Retinal pigment epithelial cell (primary cell): Measurements from ENCODE around the gene EIF3K.

Source experiments
- DNase-seq: peaks from one replicate; pipeline ENCODE4 v3.0.0-alpha.2; 2010; ENCODE audit warnings: low read depth
- H3K4me3 ChIP-seq: 2 replicates; pipeline ENCODE4 v1.5.1; 2011; ENCODE audit warnings: mild to moderate bottlenecking, low read length, control low read depth, moderate library complexity
- CTCF ChIP-seq: conservative IDR thresholded peaks from 2 replicates; pipeline ENCODE4 v1.5.1; 2011; ENCODE audit warnings: low read depth, low read length, control low read depth, inconsistent platforms

The EIF3K gene

GRCh38 chr19:38606131-38606530 lies 12.9 kb upstream of the EIF3K start:
- DNase-seq: peak; percentile 93
- H3K4me3 ChIP-seq: no peak overlapping the region
- no peak for TF ChIP-seq CTCF

GRCh38 chr19:38614289-38614688 lies 4.7 kb upstream of the EIF3K start:
- TF ChIP-seq CTCF: no peak
- H3K4me3 ChIP-seq: no peak overlapping the region

GRCh38 chr19:38615007-38615581 lies 3.9 kb upstream of the EIF3K start:
- DNase-seq: no peak
- TF ChIP-seq CTCF: no peak
- H3K4me3 ChIP-seq: no peak overlapping the region

More at GRCh38 chr19:38614289-38614688, 4.7 kb upstream of the EIF3K start:
- DNase-seq: no peak

GRCh38 chr19:38616265-38616664 lies 2.7 kb upstream of the EIF3K start:
- DNase-seq: no peak
- TF ChIP-seq CTCF: no peak
- no peak overlapping the region for H3K4me3 ChIP-seq

- TF ChIP-seq CTCF: no peak
- DNase-seq: no peak
- H3K4me3 ChIP-seq: no peak overlapping the region
Observed at GRCh38 chr19:38617283-38617763, 1.7 kb upstream of the EIF3K start.

GRCh38 chr19:38617764-38618589 lies 1.0 kb upstream of the EIF3K start, which contains the start of gene MAP4K1:
TSS of gene MAP4K1 (minus strand) at chr19:38617953. CDS start at chr19:38617895, 58 bp downstream.
- no peak for TF ChIP-seq CTCF
- H3K4me3 ChIP-seq: peak within 1 kb of the TSS; percentile 100
- DNase-seq: no peak
